HG03135 (cell line): ENCODE measurements around the gene ING5.
"Not testable (repeated sequence)": the region's sequence is repeated elsewhere in the genome, so short reads cannot be mapped to it uniquely, and the experiment has no call there.

Source experiments
- ATAC-seq: cut with Tn5 transposase; IDR thresholded peaks from one replicate; pipeline ENCODE4 v1.9.1; 2021; ENCODE audit warnings: mild to moderate bottlenecking, moderate library complexity; ENCODE audit not compliant: unreplicated experiment

Gene ING5

DNA sequence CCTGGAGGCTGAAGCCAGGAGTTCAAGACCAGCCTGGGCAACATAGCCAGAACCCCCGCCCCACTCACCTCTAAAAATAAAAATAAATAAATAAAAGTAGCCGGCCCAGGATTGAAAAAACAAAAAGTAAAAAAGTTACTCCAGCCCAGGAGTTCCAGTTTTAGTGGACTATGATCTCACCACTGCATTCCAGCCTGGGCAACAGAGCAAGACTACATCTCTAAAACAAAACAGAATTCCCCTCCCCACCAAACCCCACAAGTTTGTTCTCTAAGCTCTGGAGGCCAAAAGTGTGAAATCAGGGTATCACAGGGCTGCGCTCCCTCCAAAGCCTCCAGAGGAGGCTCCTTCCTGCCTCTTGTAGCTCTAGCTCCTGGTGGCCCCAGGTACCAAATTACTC lies 34.3 kb downstream of the ING5 start:
- no peak for ATAC-seq

DNA sequence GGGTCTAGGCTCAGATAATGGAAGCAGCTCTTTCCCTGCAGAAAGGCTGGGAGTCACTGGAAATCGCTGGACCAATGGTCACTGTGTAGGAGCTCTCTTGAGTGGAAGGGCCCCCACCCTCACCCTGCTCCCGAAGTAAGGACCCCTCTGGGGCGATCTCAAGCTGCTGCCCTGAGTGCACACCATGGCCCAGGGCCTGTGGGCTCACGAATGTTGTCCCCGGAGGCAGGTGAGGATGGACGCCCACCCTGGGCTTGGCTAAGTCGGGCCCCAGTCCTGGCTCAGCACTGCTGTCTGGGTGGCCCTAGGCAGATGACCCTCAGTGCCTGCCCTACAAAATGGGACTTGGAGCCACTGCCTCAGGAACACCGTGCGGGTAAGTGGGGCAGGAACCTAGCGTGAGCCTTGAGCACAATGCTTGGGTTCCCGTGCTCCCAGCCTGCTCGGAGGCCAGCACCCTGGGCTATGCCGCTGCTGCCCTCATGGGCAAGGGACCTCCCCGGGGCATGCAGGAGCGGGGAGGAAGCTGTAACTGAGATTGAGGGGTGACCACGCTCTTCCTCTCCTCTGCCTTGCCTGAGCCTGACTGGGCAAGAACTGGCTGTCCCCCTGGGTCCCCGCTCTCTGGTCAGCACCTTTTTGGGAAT lies 36.3 kb downstream of the ING5 start:
- no peak for ATAC-seq

DNA sequence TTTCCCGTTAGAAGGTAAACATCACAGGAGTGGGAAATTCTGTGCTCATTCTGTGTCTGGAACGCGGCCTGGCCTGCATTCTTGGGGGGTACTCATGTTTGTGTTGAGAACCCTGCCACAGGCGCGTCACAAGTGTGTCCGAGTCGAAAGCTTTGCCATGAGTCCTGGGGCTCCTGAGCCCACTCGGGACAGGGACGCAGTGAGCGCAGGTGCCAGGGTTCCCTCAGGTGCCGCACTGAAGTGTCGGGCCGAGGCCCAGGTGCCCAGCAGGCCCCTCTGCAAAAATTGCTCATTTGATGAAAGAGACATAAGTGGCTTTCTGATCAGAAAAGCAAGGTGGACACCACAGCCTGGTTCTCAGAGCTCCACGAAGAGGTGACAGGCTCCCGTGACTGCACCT lies 37.3 kb downstream of the ING5 start:
- no peak for ATAC-seq

DNA sequence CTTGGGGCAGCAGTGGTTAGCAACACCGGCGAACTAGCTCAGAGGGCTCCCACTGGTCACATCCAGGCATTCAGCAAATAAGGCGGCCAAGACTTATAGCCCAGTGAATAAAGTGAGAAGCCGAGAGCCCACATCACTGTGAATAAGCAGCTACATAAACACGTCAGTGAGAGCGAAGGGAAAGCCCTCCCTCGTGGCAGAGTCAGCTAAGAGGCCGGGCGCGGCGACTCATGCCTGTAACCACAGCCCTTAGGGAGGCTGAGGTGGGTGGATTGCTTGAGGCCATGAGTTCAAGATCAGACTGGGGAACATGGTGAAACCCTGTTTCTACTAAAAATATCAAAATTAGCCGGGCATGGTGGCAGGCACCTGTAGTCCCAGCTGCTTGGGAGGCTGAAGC lies 37.8 kb downstream of the ING5 start:
- no peak for ATAC-seq

DNA sequence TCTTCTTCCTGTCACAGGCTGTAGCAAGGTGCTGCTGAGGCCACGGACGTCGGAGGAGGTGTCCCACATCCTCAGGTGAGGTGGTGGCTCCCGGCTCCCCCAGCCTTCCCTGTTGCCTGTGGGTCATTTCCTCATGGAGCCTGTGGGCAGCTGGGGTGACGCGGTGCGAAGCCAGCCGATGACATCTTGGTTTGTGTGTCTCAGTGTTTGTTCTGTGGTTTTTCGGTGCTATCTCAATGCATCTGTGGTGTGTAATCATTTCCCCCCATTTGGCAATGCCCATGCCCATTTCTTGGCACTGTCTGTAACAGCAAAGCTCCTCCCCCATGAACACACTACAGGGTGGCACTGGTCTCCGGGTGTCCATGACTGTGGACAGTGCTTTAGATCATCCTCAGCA lies 39.2 kb downstream of the ING5 start:
- ATAC-seq, result no peak

DNA sequence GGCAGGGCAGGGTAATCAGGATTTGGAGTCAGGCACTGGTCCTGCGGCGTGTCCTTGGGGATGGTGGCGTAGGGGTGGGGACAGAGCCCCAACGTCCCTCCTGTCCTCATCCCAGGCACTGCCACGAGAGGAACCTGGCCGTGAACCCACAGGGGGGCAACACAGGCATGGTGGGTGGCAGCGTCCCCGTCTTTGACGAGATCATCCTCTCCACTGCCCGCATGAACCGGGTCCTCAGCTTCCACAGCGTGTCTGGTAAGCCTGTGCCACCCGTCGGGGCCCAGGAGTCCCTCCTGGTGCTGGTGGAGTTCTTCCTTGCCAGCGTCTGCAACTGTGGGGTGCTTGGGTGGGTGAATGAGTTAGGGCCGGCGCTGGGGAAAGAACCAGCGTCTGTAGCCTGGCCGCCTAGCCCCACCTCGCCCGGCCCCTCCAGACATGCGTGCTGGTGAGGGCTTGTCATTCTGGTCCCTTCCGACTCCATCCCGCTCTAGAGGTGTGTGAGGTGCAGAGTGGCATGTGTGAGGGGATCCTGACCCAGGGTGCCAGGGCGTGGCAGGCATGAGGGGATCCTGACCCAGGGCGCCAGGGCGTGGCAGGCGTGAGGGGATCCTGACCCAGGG lies 40.6 kb downstream of the ING5 start:
- no peak for ATAC-seq

DNA sequence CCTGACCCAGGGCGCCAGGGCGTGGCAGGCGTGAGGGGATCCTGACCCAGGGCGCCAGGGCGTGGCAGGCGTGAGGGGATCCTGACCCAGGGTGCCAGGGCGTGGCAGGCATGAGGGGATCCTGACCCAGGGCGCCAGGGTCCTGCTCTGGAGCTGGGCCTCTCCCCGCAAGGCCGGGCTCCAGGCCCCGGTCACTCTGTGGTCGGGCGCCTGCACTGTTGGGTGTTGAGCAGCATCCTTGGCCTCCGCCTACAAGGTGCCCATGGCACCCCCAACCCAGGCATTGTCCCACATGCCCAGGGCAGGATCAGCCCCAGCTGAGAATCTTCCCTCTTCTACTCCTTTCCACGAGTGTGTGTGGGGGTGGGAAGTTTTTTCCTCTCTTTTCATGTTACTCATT lies 41.2 kb downstream of the ING5 start:
- not testable (repeated sequence) for ATAC-seq

DNA sequence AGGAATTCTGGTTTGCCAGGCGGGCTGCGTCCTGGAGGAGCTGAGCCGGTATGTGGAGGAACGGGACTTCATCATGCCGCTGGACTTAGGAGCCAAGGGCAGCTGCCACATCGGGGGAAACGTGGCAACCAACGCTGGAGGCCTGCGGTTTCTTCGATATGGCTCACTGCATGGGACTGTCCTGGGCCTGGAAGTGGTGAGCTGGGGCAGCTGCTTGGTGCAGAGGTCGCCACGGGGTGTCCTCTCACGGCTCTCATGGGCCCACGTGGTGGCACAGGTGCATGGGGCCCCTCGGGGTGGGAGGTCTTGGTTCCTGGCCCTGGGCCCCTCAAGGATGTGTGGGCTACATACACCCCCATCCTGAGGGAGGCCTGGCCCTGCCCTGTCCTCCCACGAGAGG lies 41.8 kb downstream of the ING5 start:
- ATAC-seq, result no peak

DNA sequence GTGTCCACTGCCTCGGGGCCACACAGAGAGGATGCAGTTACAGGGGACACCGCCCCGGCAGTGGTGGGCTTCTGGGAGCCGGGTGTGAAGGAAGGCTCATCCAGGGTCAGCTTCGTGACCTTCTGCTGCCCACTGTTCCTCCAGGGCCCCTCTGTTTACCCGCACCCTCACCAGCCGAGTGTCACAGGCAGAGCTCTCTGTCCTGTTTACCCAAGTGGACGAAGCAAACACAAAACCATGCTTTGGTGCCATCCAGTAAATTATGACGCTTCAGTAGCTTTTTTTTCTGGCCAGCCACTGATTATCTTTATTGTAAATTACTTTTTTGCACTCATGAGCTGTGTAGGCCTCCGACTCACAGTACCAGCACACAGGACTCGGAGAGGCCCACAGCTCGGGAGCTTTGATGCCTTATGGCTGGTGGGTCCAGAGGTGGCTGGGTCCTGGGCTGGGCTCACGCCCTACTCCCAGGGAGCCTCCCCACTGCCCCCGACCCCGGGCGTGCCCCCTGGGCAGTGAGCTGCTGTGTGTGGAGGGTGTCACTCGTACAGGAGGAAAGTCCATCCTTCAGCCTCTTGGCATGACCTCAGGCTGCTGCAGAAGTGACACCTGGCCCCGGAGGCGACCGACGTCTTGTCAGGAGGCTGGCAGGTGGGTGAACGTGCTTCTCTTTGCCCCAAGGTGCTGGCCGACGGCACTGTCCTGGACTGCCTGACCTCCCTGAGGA lies 42.4 kb downstream of the ING5 start:
- ATAC-seq, result no peak

DNA sequence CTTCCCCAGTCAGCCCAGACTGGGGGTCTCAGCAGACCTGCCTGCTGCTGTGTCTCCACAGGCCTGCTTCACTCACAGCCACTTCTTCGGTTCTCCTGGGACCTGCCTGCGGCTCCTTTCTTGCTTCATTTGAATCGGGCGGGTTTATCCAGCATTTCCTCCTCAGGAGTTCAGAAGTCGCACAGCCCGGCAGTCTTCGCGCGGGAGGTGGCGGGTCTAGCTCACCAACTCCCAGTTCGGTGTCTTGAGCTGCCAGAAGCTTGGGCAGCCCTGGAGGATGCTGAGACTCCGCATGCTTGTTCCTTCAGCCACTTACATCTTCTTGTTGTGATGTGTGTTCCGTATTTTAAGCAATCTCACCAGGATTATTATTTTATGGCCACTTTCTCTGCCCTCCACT lies 43.4 kb downstream of the ING5 start:
- no peak for ATAC-seq

DNA sequence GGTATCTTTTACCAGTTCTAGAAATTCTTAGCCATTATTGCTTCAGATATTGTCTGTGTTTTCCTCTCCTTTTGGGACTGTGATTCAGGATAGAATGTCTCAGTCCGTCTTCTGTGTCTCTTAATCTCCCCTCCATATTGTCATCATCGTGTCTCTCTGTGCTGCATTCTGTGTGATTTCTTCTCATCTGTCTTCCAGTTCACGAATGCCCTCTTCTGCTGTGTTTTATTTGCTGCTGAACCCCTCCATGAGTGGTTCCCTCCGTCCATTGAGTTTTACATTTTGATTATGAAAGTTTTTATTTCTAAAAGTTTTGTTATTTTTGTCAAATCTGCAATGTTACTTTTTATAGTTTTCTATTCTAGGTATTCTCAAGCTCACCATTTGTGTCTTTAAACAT lies 44.2 kb downstream of the ING5 start:
- ATAC-seq, result no peak

DNA sequence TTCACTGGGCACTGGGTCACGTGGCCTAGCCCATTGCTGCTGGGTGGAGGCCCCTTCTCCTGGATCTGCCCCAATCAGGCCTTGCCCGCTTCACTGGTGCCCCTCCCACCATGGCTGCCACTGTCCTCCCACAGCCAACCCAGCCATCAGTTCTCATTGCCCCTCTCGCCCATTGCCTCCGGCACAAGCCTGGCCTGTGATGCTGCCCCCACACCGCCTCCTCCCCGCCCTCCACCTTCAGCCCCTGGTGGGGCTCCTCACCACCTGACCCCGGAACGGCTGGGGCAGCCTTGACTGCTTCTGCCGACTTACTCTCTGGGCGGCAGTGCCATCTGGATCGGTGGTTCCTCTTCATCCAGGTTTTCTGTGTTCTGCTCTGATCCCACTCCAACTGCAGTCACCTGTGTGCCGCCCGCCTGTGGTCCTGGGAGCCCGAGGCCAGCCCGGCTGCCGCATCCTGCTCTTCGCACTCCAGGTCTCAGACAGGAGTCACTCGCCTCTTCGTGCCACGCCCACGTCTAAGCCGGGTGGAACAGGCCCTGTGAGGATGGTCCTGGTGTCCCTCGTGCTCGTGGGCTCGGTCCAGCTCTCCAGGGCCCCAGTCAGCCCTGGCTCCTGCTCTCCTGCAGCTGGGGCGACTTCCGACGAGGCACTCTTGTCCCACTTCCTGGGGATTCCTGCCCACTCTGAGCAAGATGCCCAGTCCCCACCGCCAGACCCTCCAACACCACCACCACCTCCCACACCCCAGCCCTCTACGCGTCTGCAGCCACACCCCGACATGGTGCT lies 46.8 kb downstream of the ING5 start:
- ATAC-seq, result no peak

DNA sequence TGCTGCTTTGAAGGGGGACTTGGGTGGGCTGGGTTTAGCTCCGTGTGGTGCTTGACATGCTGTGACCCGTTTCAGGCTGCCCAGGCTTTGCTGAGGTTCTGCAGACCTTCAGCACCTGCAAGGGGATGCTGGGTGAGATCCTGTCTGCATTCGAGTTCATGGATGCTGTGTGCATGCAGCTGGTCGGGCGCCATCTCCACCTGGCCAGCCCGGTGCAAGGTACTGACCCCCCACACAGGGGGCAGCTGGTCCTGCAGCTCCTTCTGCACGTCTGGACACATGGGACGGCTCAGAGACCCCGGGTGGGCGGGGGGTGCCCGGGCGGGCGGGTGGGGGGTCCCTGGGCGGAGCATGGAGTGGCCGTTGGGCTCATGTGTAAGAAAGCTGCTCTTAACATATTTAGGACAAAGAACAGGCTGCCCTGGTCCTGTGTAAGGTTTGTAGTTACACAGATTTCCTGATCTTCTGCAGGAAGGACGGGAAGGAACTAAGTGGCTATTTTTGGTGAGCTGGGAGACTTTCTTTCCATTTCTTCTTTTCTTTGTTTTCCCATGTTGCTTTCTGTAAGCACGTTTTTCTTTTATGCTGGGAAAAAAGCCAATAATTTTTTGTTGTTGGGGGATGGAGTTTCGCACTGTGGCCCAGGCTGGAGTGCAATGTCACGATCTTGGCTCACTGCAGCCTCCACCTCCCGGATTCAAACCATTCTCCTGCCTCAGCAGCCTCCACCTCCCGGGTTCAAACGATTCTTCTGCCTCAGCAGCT lies 48.4 kb downstream of the ING5 start:
- no peak for ATAC-seq

DNA sequence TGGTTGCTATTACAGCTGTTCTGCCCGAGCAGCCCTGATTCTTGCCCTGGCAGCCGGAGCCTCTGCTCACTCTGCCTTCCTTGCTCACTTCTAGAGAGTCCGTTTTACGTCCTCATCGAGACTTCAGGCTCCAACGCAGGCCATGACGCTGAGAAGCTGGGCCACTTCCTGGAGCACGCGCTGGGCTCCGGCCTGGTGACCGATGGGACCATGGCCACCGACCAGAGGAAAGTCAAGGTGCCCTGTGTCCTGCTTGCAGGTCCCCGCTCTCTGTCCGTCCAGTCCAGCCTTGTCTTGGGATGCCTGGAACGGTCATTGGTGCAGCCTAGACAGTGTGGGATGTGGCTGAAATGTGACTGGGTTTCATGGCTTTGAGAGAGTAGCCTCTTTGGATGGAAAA lies 49.3 kb downstream of the ING5 start:
- ATAC-seq, result no peak

DNA sequence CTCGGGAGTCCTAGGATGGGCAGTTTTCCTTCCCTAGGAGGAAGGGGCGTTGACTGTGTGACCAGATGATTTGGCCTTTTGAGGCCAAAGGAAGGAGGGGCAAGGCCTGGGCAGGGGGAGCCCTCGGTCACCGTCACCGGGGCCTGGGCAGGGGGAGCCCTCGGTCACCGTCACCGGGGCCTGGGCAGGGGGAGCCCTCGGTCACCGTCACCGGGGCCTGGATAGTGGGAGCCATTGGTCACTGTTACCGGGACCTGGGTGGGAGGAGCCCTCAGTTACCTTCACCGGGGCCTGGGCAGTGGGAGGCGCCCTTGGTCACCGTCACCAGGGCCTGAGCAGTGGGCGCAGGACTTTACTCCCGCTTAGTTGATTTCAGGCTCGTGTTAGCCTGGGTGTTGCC lies 49.9 kb downstream of the ING5 start:
- ATAC-seq, result no peak

DNA sequence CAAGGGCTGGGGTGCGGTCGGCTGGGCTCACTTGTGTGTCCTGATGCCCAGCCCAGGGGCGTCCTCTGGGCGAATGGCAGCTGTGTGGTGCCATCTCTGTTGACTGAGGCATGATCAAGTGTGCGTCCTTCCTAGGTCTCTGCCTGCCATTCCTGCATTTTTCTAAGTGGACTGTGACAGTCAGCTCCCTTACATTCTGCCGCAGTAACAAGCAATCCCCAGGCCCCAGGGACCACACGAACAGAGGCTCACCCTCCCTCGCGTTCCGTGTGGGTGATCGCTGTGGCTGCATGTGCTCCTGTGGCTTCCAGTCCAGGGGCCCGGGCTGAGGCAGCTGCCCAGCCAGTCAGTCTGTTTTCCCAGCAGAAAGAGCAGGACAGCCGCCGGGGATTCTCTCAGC lies 50.4 kb downstream of the ING5 start:
- no peak for ATAC-seq

DNA sequence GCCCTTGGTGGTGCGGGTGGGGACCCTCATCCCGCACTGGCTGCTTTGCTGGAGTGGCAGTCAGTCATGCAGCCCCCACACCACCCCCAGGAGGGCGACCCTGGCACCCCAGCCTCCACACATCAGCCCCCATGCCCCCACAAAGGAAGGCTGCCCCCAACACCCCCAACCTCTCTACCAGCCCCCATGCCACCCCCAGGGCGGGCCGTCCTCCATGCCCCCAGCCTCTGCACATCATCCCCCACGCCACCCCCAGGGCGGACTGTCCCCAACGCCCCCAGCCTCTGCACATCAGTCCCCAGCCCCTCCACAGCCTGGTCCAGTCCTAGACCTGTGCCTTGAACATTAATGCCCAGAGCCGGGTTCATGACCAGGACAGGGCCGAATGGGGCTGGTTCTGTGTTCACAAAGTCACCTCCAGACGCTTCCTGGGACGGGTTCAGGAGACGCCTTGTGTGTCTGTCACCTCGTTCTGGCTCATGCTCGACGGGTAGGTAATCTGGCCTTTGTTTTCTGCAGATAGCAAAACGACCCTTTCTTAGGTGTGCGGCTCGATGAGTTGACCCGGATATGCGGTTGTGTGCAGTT lies 50.9 kb downstream of the ING5 start:
- ATAC-seq, result no peak

DNA sequence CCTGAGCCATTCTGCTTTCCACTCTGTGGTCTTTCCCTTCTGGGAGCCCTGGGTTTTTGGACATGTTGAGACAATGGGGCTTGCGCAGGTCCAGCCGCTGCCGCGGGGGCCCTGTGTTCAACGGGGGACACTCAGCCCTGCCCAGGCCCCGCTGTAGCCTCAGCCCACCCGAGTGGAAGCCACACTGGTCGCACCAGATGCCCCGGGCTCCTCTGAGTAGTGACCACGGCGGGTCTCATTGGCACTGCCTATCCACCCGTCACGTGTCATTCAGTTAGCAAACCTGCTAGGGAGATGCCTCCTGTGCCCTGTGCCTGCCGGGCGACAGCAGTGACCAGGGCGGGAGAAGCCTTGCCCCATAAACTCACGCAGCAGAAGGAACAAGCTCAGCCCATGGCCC lies 51.7 kb downstream of the ING5 start:
- no peak for ATAC-seq

DNA sequence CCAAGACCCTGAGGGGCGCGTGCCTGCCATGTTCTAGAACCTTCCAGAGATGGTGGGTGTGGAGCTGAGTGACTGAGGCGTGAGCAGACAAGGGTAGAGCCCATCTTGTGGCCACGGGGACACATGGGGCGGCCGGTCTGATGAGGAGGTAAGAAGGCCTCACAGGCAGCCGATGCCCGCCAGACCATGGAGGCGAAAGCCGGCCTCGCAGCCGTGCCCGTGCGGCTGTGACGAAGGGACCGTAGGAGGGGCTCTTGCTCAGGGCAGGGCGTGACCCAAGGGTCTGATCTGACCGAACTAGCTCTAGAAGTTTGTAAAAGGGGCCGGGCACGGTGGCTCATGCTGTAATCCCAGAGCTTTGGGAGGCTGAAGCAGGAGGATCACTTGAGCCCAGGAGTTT lies 52.2 kb downstream of the ING5 start:
- ATAC-seq, result no peak

DNA sequence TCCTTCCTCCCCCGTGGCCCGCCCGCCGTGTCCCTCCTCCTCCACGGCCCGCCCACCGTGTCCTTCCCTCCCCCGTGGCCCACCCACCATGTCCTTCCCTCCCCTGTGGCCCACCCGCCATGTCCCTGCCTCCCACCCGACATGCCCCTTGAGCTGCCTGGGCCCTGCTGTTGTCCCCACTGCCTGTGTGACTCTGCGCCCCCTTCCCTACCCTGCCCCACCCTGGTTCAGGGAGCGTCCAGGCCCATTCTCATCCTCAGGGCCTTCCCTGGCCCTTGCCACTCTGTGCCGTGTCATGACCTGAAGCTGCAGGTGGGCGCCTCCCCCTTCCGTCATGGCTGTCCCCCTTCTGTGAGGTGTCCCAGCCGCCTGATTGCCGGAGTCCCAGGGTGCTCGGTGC lies 53.3 kb downstream of the ING5 start:
- no peak for ATAC-seq

DNA sequence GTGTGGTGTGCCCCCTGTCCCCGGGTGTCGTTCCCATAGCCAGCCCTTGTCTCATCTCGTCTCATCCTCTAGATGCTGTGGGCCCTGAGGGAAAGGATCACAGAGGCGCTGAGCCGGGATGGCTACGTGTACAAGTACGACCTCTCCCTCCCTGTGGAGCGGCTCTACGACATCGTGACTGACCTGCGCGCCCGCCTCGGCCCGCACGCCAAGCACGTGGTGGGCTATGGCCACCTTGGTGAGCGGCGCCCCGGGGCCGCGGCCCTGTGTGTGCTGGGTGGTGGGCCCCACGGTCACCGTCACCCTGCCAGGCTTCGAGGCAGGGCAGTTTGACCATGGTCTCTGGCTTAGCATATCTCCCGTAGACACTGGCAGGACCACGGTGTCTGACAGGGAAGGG lies 53.9 kb downstream of the ING5 start:
- no peak for ATAC-seq
